ENCODE data around the gene CUX1.

The CUX1 gene

GRCh38 chr7:101899616-101900015, 82.2 kb downstream of the CUX1 start:
- no peak for TF ChIP-seq EZH2phosphoT487 (IDR thresholded peaks at IDR 0.05; ENCODE audit: borderline replicate concordance, low read length)
- Histone ChIP-seq H3K4me3 (ENCODE audit: low read length) (no peak overlapping the region), H3K36me3 (ENCODE audit: control insufficient read depth, low read length) (peaks cover 35% of the 10 kb centered on the region), H3K27me3 (ENCODE audit: control insufficient read depth, low read length) (no peaks in the 10 kb centered on the region), H3K4me2 (ENCODE audit: low read length) (no peak overlapping the region), H3F3A (ENCODE audit: control insufficient read depth, insufficient read depth) (no peaks in the 10 kb centered on the region), H3K9me2 (replicated peaks; ENCODE audit: control insufficient read depth, low read length) (no peaks in the 10 kb centered on the region), H3K9me3 (ENCODE audit: control insufficient read depth, insufficient read depth, low read length) (no peaks in the 10 kb centered on the region), H3K27ac (ENCODE audit: low read depth, low read length) (no peak overlapping the region), H3K79me2 (ENCODE audit: control insufficient read depth, low read length) (peaks cover 100% of the 10 kb centered on the region), H3K4me1 (ENCODE audit: control insufficient read depth, low read length) (peaks cover 61% of the 10 kb centered on the region), H4K20me1 (ENCODE audit: control insufficient read depth, insufficient read depth, low read depth, low read length) (peaks cover 47% of the 10 kb centered on the region; the same call in 1 of the 2 replicates)

GRCh38 chr7:101900103-101900502, 82.7 kb downstream of the CUX1 start:
- H3F3A ChIP-seq (ENCODE audit: control insufficient read depth, insufficient read depth): no peaks in the 10 kb centered on the region
- peaks cover 38% of the 10 kb centered on the region for H3K36me3 ChIP-seq (ENCODE audit: control insufficient read depth, low read length)
- no peaks in the 10 kb centered on the region for H3K27me3 ChIP-seq (ENCODE audit: control insufficient read depth, low read length)
- peaks cover 49% of the 10 kb centered on the region; the same call in 1 of the 2 replicates for H4K20me1 ChIP-seq (ENCODE audit: control insufficient read depth, insufficient read depth, low read depth, low read length)
- peaks cover 62% of the 10 kb centered on the region for H3K4me1 ChIP-seq (ENCODE audit: control insufficient read depth, low read length)
- H3K27ac ChIP-seq (ENCODE audit: low read depth, low read length): no peak overlapping the region
- no peak for TF ChIP-seq CTCF (IDR thresholded peaks at IDR 0.05; ENCODE audit: low read depth, low read length, poor library complexity, severe bottlenecking)
- no peak for TF ChIP-seq EZH2phosphoT487 (IDR thresholded peaks at IDR 0.05; ENCODE audit: borderline replicate concordance, low read length)
- H3K9me2 ChIP-seq (replicated peaks; ENCODE audit: control insufficient read depth, low read length): no peaks in the 10 kb centered on the region
- no peak overlapping the region for H3K4me3 ChIP-seq (ENCODE audit: low read length)
- no peak overlapping the region for H3K4me2 ChIP-seq (ENCODE audit: low read length)
- H3K79me2 ChIP-seq (ENCODE audit: control insufficient read depth, low read length): peaks cover 100% of the 10 kb centered on the region
- H3K9me3 ChIP-seq (ENCODE audit: control insufficient read depth, insufficient read depth, low read length): no peaks in the 10 kb centered on the region

GRCh38 chr7:101901661-101902491, 84.5 kb downstream of the CUX1 start:
- H3K9me3 ChIP-seq (ENCODE audit: control insufficient read depth, insufficient read depth, low read length): no peaks in the 10 kb centered on the region
- peaks cover 50% of the 10 kb centered on the region; the same call in 1 of the 2 replicates for H4K20me1 ChIP-seq (ENCODE audit: control insufficient read depth, insufficient read depth, low read depth, low read length)
- peaks cover 48% of the 10 kb centered on the region for H3K4me1 ChIP-seq (ENCODE audit: control insufficient read depth, low read length)
- no peaks in the 10 kb centered on the region for H3K27me3 ChIP-seq (ENCODE audit: control insufficient read depth, low read length)
- no peak overlapping the region for H3K4me2 ChIP-seq (ENCODE audit: low read length)
- H3K4me3 ChIP-seq (ENCODE audit: low read length): no peak overlapping the region
- no peaks in the 10 kb centered on the region for H3K9me2 ChIP-seq (replicated peaks; ENCODE audit: control insufficient read depth, low read length)
- H3K27ac ChIP-seq (ENCODE audit: low read depth, low read length): no peak overlapping the region
- no peaks in the 10 kb centered on the region for H3F3A ChIP-seq (ENCODE audit: control insufficient read depth, insufficient read depth)
- TF ChIP-seq EZH2phosphoT487 (IDR thresholded peaks at IDR 0.05; ENCODE audit: borderline replicate concordance, low read length) (no peak), CTCF (IDR thresholded peaks at IDR 0.05; ENCODE audit: low read depth, low read length, poor library complexity, severe bottlenecking) (no peak)
- peaks cover 43% of the 10 kb centered on the region for H3K36me3 ChIP-seq (ENCODE audit: control insufficient read depth, low read length)
- H3K79me2 ChIP-seq (ENCODE audit: control insufficient read depth, low read length): peaks cover 100% of the 10 kb centered on the region
